LNCAP (cell line): Measurements from ENCODE around the gene PPFIA4.

Source experiments
- TF ChIP-seq, protein P1 (sequence below): fragments of 450-650 bp; IDR thresholded peaks from 2 replicates; pipeline ENCODE4 v1.5.1; 2017; ENCODE audit warnings: mild to moderate bottlenecking

The PPFIA4 gene

DNA sequence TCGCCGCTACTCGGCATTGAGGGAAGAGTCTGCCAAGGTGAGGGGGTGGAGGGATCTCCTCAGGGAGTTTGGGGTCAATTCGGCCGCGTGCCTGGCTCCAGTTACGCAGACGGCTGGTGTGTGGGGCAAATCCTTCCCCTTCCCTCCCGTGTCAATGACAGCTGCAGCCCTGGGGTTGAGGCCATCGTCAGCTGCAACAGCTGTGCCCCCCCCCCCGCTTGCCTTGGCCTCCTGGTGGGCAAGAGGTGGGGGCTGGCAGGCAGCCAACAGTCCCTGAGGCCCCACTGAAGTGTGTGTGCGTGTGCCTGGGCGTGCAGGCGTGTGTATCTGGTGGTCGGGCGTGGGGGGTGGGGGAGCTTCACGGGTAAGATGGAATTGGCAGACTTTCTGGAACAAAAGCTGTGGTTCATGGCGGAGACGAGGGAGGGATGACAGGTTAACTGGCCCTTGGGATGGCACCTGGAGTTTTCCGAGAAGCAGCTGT lies 25.6 kb downstream of the PPFIA4 start:
- TF ChIP-seq, protein P1, sequence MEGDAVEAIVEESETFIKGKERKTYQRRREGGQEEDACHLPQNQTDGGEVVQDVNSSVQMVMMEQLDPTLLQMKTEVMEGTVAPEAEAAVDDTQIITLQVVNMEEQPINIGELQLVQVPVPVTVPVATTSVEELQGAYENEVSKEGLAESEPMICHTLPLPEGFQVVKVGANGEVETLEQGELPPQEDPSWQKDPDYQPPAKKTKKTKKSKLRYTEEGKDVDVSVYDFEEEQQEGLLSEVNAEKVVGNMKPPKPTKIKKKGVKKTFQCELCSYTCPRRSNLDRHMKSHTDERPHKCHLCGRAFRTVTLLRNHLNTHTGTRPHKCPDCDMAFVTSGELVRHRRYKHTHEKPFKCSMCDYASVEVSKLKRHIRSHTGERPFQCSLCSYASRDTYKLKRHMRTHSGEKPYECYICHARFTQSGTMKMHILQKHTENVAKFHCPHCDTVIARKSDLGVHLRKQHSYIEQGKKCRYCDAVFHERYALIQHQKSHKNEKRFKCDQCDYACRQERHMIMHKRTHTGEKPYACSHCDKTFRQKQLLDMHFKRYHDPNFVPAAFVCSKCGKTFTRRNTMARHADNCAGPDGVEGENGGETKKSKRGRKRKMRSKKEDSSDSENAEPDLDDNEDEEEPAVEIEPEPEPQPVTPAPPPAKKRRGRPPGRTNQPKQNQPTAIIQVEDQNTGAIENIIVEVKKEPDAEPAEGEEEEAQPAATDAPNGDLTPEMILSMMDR: no peak

DNA sequence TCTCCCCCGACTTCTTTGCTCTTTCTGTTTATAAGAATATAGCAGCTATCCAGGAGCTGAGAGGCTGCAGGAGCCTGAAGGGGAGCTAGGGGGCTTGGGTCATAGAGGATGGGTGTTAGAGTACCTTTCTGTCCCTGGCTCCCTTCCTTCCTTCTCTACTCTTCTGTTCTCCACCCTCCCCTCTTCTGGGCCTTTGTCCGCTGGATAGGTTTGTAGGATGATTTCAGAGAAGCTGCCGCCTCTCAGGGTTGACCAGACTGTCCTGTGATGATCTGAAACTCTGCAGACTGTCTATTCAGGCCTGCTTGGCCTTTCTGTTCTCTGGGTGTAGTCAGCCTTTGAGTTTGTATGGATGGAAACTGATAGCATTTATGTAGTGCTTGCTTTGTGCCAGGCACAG lies 26.3 kb downstream of the PPFIA4 start:
- TF ChIP-seq, protein P1: no peak

DNA sequence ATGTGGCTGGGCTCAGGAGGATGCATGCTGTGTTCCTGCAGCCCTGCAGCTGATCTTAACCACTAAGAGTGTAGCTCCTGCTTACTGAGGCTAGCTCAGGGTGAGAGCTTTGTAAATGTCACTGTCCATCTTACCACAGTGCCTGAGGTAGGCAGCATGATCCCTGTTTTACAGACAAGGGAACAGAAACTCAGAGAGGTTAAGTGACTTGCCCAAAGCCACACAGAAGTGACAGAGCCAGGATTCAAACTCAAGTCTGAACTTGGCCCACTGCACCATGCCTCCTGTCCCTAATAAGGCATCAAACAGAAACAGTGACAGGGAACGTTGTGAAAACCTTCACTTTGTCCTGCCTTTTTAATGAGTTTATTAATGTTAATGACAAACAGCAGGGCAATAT lies 27.9 kb downstream of the PPFIA4 start:
- TF ChIP-seq, protein P1: no peak

- TF ChIP-seq, protein P1: no peak
Observed at GRCh38 chr1:203054642-203055041, 28.4 kb downstream of the PPFIA4 start.

GRCh38 chr1:203055161-203055799 lies 29.0 kb downstream of the PPFIA4 start:
- TF ChIP-seq, protein P1: no peak

- TF ChIP-seq, protein P1: no peak
Observed at GRCh38 chr1:203056012-203056411, 29.7 kb downstream of the PPFIA4 start.

GRCh38 chr1:203056516-203056915 lies 30.2 kb downstream of the PPFIA4 start:
- TF ChIP-seq, protein P1: no peak; the same call in 1 of the 2 replicates
